Pancreas (tissue), 10 donors: ENCODE measurements around the gene ACSBG1. TPM values are rescaled to one million over a fixed set of nuclear protein-coding genes. Genes with fewer than 3 reads are reported as not detected.
A peak's percentile ranks its signal among the peaks of the same experiment; 100 is the strongest.

Source experiments
- ATAC-seq, 4 donors: fragments of 200-7000 bp; cut with Tn5 transposase; one replicate each; pipeline versions ENCODE4 v1.8.0 to v1.9.1; 2020; ENCODE audit warnings: mild to moderate bottlenecking in 4 of 4, moderate library complexity in 4 of 4
- DNase-seq, 6 donors: peaks; one replicate each; pipeline ENCODE4 v3.0.0-alpha.2; 2020
- FAIRE-seq: peaks from 2 replicates; lab custom pipeline; 2012; peaks lifted over from hg19 to GRCh38; lab: Jason Lieb, UNC
- H3K27ac ChIP-seq, 4 donors: fragments of 200-600 bp; sonication (generic); 1 replicate in 3 of 4; 2 replicates in 1 of 4; pipeline versions ENCODE4 v1.5.0 to v1.8.0; 2020
- H3K27me3 ChIP-seq, 4 donors: fragments of 200-600 bp; one replicate each; pipeline ENCODE4 v1.8.0; 2021
- H3K36me3 ChIP-seq, 3 donors: fragments of 200-600 bp; sonication (generic) in 1 of 3; one replicate each; pipeline versions ENCODE4 v1.5.0 to v1.8.0; 2020 to 2021
- H3K4me1 ChIP-seq, 3 donors: fragments of 200-600 bp; one replicate each; pipeline ENCODE4 v1.8.0; 2021
- H3K4me3 ChIP-seq, 4 donors: fragments of 200-600 bp; sonication (generic) in 2 of 4; one replicate each; pipeline versions ENCODE4 v1.5.0 to v1.8.0; 2020 to 2021
- H3K9me3 ChIP-seq, 4 donors: fragments of 200-600 bp; one replicate each; pipeline ENCODE4 v1.8.0; 2021
- WGBS, 2 donors: extraction: QIAGEN DNeasy Blood & Tissue Kit; methylation state at CpG; one replicate each; pipeline ENCODE4 v1.1.7; 2013; 5-methylcytosine and 5-hydroxymethylcytosine counted together
- intact Hi-C, 3 donors: fragments of 100-400 bp; cut with DNase I; formaldehyde crosslinking; loops; one replicate each; pipeline versions ENCODE4 v1.11.1 to v1.14.2; 2022
- polyA plus RNA-seq, 2 donors: library from polyadenylated mRNA; stranded (reverse); fragments of 200-250 nt; gene quantifications; one replicate each; pipeline ENCODE4 v1.2.3, GENCODE V29; 2013
- total RNA-seq, 6 donors: library from RNA; stranded (reverse); fragmentation: NEBNext Ultra II Directional in 4 of 6; extraction: Animal tissue kit (Norgen Biotek cat#: 25700) in 4 of 6; gene quantifications; one replicate each; pipeline versions ENCODE4 v1.2.1 to v1.2.4, GENCODE V29; 2021 to 2023
- TF ChIP-seq, protein P1 (sequence below), 4 donors: fragments of 200-600 bp; sonication (generic) in 3 of 4; IDR thresholded peaks; one replicate each; pipeline versions ENCODE4 v1.5.0 to v1.8.0; 2021; ENCODE audit warnings: antibody characterized with exemption in 4 of 4
- donor health status: healthy with polysubstance abuse.
- donor health status: DM: no; HTN: no; CAD: no; lungs with moderate emphysema.
- donor health status: DM: no; HTN: no; CAD: no.
- donor health status: control.
- donor health status: control.
- donor health status: Bipolar disorder and iron deficiency.
- donor health status: DM: yes; HTN: yes; CAD: no.
- donor health status: DM: no; HTN: no; CAD: no.
- donor health status: DM: no; HTN: no; CAD: no.
- donor health status: DM: yes; HTN: yes; CAD: no.

Gene ACSBG1
- total and polyA plus RNA-seq, 8 donors, result 0.04 to 0.12 (median 0.04) TPM; not detected in 5

DNA sequence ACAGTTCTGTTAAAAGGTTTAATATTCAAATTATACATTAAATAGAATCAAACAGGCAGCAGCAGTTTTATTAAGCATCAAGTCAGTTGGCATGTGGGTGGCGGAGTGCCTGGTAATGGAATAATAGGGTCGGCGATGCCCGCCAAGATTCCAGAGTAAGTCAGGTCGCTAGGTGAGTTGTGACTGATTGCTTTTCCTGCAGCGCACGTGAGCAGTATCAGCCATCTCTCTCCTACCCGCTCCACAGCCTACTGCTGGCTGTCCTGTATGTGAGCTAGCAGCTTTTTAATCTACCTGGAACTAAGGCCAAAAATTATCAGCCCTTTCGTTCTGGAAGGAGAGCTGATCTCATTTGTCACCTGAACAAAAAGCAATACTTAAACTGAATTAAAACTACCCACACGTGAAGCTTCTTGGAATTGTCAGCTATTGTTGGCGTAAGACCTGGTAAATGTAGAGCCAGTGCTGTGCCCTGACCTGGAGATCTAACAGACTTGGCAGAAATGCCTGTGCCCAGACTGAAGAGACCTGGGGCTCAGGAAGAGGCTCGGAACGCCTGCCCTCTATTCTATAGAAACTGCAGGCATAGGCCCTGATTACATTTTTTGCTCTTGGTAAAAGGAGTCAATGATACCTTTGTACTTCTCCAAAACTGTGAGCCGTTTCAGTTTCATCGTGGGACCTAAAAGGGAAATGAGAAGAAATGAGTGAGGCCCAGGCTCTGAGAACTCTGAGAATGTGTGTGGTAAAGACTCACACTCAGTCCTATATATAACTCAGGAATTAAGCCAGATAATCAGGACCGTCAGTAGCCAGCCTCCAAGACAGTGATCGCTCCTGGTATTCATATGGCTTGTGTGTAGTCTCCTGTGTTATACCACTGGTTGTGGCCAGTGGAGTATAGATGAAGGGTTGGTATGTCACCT is 63.3 kb downstream of the ACSBG1 start:
- no peak for DNase-seq
- WGBS, 2 donors, result 84 to 88% methylated on average over 17 of the region's 17 CpGs
- FAIRE-seq, result no peak
- Histone ChIP-seq H3K9me3 (no peaks in the 10 kb centered on the region), H3K36me3 (peaks cover 0 to 40% (median 6%) of the 10 kb centered on the region in 3 donors), H3K27ac (no peak overlapping the region), H3K4me3 (no peak overlapping the region), H3K4me1 (no peaks in the 10 kb centered on the region), H3K27me3 (no peaks in the 10 kb centered on the region)
- intact Hi-C loops, result no loop called here
- TF ChIP-seq, protein P1, sequence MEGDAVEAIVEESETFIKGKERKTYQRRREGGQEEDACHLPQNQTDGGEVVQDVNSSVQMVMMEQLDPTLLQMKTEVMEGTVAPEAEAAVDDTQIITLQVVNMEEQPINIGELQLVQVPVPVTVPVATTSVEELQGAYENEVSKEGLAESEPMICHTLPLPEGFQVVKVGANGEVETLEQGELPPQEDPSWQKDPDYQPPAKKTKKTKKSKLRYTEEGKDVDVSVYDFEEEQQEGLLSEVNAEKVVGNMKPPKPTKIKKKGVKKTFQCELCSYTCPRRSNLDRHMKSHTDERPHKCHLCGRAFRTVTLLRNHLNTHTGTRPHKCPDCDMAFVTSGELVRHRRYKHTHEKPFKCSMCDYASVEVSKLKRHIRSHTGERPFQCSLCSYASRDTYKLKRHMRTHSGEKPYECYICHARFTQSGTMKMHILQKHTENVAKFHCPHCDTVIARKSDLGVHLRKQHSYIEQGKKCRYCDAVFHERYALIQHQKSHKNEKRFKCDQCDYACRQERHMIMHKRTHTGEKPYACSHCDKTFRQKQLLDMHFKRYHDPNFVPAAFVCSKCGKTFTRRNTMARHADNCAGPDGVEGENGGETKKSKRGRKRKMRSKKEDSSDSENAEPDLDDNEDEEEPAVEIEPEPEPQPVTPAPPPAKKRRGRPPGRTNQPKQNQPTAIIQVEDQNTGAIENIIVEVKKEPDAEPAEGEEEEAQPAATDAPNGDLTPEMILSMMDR (IDR thresholded peaks at IDR 0.05), result no peak
- ATAC-seq, result peak in 2 of 4 donors; percentile 41 to 60

DNA sequence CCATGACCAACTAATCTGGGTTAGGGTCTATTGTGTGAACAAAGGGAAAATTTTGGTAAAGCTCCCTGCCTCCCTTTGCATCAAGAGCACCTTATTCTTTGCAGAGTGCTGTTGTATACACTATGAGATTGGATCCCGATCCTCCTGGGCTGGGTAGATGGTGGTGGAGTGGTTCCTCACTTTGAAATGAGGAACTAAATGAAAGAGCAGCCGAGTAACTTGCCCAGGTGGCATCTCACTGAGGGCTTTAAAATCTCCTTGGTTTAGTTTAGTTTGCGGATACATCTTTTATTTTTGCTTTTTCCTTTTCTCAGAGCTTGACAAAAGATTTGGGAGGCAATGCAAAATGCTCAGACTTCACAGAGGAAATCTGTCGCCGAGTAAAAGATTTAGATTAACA is 65.8 kb downstream of the ACSBG1 start:
- FAIRE-seq (no peak), DNase-seq (no peak), ATAC-seq (no peak)
- Histone ChIP-seq H3K36me3 (peaks cover 0 to 52% (median 9%) of the 10 kb centered on the region in 3 donors), H3K27ac (no peak overlapping the region), H3K4me3 (no peak overlapping the region), H3K9me3 (no peaks in the 10 kb centered on the region), H3K4me1 (no peaks in the 10 kb centered on the region), H3K27me3 (no peaks in the 10 kb centered on the region)
- TF ChIP-seq, protein P1 (IDR thresholded peaks at IDR 0.05), result no peak
- 86 to 90% methylated on average over 5 of the region's 5 CpGs for WGBS, 2 donors
- intact Hi-C loops, result no loop called here

DNA sequence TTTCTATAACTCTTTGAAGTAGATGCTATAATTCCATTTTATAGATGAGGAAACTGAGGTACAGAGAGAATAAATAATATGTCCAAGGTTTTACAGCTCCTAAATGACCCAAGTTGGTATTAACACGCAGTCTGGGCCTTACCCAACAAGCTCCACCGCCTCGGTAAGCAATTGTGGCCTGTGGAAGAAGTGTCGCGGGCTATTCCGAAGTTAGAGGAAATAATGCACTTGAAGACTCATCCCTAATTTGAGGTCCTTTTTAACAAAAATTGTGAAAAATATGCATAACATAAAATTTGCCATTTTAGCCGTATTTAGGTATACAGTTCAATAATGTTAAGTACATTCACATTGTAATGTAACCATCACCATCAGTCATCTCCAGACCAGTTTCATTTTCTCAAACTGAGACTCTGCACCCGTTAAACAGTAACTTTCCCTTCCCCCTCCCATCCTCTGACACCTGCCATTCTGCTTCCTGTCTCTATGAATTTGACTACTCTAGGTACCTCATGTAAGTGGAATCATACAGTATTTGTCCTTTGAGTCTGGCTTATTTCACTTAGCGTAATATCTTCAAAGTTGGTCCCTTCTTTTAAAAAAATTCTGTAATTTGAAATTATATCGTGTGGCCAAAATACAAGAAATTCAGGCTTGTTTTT is 67.0 kb downstream of the ACSBG1 start:
- intact Hi-C loops, result no loop called here
- FAIRE-seq, result no peak
- no peaks in the 10 kb centered on the region for H3K4me1 ChIP-seq

DNA sequence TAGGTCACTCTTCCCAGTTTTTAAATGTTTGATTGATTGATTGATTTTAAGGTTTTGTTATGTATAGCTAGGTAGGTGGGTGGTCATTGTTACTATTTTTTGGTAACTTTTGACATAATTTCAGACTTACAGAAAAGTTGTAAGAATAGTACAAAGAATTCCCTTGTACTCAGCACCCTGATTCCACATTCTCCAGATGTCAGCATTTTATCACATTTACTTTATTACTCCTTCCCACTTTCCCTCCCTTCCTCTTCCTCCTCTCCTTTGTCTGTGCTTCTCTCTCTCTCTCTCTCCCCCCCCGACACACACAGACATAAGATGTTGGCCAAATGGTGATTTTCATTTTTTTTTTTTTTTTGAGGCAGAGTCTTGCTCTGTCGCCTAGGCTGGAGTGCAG is 70.4 kb downstream of the ACSBG1 start:
- H3K27me3 ChIP-seq, result no peaks in the 10 kb centered on the region
- H3K27ac ChIP-seq, result no peak overlapping the region
- TF ChIP-seq, protein P1 (IDR thresholded peaks at IDR 0.05), result no peak
- H3K9me3 ChIP-seq, result no peaks in the 10 kb centered on the region
- 89 to 93% methylated on average over 2 of the region's 2 CpGs for WGBS, 2 donors
- FAIRE-seq, result no peak
- H3K4me1 ChIP-seq, result no peaks in the 10 kb centered on the region
- no peak overlapping the region for H3K4me3 ChIP-seq
- no peak for DNase-seq
- peaks cover 0 to 71% (median 26%) of the 10 kb centered on the region in 3 donors for H3K36me3 ChIP-seq
- ATAC-seq, result no peak
- intact Hi-C loops, result no loop called here

More for the DNA sequence above, 67.0 kb downstream of the ACSBG1 start:
- peaks cover 0 to 58% (median 13%) of the 10 kb centered on the region in 3 donors for H3K36me3 ChIP-seq
- DNase-seq (no peak), ATAC-seq (no peak)
- no peak overlapping the region for H3K27ac ChIP-seq
- no peaks in the 10 kb centered on the region for H3K9me3 ChIP-seq
- 93% methylated on average over 10 of the region's 10 CpGs for WGBS, 2 donors
- H3K4me3 ChIP-seq, result no peak overlapping the region
- no peaks in the 10 kb centered on the region for H3K27me3 ChIP-seq
- TF ChIP-seq, protein P1 (IDR thresholded peaks at IDR 0.05), result no peak
